ENCODE measurements around the gene LEMD1. TPM values are rescaled to one million over a fixed set of nuclear protein-coding genes. Genes with fewer than 3 reads are reported as not detected.
A peak's percentile ranks its signal among the peaks of the same experiment; 100 is the strongest.
"Not testable (repeated sequence)": the region's sequence is repeated elsewhere in the genome, so short reads cannot be mapped to it uniquely, and the experiment has no call there.

LEMD1 gene
- total RNA-seq, 1 experiment from 2014 or later: 7.1 TPM

DNA sequence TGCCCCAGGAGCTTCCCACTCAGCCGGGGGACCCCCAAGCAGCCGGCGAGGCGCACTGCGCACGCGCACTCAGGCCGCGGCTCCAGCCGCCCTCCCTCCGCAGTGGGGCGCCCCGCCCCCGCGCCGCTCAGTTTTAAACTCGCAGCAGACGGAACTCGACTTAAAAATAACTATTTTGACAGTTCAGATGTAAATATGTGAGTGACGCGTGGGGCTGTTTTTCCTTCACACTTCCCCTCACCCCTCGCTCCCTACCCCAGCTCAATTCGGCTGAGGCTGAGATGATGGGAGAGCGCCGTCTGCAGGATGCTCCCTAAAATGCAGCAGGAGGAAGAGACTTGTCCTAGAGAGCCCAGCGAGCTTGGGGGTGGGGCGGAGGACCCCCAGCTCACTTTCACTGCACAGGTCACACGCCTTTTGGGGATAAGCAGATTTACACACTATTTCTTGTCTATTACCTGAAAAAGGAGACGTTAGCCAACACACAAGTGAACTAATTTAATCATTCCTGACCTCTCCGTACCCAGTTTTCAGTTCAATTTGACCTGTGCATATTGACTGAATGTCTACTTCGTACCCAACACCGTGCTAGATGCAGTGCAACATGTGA lies 8.9 kb upstream of the LEMD1 start:
- DNase-seq (ENCODE audit: low spot score): no peak

DNA sequence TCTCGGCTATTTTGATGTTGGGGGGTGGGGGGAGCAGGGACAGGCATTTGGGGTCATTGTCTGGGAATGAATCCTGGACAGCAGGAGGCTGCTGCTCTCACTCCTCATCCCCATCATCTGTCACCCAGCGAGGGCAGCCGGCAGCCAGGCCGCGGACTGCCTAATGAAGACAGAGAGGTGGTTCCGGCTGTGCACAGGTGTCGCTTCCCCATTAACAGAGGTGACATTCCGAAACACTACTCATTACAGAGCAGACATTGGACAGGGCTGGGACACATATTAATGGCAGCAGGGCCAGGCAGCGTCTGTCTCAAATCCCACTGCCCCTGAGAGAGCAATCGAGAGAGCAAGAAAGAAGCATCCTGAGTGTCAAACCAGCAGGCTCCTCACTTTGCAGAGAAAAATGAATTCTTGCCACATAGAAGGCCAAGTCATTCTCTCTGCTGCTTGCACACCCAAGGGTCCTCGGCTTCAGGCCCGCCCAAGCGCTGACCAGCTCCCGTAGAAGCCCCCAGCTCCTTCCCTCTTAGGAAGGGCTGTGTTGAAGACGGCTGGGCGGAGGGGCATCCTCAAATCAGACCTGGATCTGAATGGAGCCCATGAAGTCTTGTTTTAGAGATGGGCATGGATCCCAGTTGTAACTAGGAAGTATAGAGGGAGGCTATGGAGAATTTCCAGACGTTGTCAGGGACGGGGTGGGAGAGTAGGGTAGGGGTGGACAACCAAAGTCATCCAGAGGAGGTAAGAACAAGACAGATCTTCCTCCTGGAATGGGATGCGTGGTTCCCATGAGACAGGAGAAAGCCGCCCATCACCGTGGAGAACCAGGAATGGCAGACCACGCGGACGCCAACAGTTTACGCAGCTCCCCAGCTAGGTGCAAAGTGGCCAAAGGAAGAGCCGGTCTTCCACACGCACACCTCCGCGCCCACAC lies 8.2 kb upstream of the LEMD1 start:
- DNase-seq (ENCODE audit: low spot score): no peak

DNA sequence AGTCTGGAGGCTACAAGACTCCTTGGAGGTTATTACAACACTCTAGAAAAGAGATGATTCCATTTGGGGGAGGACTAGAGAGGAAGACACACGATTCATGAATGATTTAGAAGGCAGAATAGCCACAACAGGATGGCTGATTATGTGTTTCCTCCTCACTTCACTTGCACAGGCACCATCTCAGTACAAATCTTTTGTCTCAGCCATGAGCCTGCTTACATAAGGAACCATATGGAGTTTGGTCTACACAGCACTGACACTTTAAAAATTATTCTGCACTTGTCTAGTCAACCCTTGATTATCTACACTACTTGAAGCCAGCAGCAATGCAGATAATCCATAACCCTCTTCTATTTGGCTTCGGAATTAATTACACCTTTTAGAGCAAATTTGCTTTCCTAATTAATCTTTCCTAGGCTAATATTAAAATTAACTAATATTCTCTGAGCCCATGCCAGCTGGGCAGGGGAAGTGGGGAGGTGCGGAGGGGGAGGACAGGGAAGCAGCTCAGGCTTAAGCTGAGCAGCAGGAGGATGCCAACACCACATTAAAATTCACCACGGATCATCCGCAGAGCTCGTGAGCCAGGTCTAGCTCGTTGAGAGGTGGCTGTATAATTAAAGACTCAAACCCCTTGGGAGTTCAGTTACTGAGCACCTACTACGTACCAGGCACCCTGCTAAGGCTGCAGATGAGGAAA lies 3.2 kb upstream of the LEMD1 start:
- no peak for DNase-seq (ENCODE audit: low spot score)

DNA sequence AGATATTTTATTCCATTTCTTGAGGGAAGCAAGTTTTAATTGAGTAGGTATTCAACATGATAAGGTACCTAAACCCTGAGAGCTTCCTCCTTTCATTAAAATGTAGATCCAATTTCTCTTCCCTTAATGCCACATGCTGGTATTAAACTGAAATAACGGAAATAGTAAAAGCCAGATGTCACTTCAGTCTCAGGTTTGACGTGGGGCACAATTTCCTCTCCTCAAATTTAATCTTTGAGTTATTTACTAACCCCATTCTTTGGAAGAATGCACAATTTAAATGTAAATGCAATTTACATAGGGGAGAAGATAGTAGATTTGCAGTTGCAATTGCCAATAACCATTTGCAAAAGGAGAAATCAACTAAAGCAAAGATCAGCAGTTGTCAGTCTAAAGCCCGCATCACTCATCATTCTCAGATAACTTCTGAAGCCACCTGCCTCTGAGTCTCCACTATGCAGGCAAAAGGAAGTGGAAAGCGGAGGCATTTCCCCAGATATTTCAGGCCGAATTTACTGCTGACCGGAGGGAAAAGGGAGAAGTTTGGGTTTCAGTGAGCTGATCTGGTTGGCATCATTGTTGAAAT lies 2.1 kb upstream of the LEMD1 start:
- no peak for DNase-seq (ENCODE audit: low spot score)

DNA sequence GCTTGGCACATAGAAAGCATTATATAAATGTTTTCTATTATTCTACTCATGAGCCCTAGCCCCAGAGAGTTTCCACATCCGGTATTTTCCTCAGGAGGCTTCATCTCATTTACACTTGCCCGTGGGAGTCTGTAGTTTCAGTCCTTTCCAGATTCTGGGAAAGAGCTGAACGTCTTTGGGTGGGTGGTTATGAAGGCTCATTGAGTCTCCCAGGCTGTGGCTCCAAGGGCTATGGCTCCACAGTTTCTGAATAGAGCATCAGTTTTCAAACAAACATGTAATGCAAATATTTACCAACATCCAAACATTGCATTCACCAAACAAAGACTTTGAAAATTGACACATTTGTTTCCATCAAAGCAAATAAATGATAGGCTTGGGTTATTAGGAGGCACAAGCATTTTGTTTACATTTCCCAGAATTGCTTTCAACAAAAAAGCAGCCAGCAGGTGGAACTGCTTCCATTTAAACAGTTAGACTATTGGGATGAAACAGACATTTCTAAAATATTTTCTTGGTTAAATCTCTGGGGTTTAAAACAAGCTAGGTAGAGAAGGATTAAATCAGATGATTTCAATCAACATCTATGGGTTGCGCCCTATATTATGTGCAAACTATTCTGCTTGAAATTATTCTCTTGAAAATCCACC lies 1.3 kb upstream of the LEMD1 start:
- DNase-seq (ENCODE audit: low spot score): no peak

DNA sequence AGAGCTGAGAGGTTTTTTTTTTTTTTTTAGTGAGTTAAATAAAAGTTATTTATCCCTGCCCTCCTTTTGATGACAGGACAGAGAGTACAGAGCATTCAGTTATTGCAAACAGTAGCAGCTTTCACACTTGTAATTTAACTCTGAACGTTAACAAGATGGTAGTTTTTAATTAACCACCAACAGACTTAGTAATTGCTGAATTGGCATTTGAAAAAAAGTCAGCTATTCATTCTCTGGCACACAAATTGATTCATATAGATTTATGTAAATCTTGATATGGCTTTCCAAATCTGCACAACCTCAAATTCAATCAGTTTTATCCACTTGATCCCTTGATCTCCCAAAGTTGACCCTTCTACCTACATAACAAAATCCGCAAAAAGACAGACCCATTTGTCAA lies 918 bp downstream of the LEMD1 start:
- no peak for DNase-seq (ENCODE audit: low spot score)

DNA sequence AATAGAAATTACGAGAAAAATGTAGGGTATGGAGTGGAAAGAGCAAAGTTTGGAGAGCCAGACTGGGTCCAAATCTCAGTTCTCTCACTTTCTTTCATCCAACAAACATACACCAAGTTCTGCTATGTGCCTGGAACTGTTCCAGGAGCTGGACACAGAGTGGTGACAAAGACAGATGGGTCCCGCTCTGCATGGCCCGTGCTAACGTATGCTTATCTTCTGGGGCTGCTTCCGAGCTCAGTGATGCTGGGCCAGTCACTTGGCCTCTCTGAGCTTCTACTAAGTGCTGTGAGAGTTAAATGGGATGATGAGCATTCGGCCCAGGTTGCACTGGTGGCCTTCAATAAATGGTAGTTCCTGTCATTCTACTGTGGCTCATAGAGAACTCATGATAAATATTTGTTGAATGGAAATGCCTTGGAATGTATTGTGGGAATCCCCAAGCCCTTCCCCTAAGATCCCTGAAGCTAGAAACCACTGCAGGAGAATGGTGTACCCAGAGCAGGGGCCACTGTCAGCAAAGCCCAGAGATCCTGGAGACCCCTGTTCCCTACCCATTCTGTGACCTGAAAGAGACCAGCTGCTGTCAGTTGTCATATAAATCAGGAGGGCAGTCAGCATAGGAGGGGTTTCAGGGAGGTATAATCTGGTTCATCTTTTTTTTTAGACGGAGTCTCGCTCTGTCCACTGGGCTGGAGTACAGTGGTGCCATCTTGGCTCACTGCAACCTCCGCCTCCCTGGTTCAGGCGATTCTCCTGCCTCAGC lies 3.8 kb downstream of the LEMD1 start:
- no peak for DNase-seq (ENCODE audit: low spot score)

DNA sequence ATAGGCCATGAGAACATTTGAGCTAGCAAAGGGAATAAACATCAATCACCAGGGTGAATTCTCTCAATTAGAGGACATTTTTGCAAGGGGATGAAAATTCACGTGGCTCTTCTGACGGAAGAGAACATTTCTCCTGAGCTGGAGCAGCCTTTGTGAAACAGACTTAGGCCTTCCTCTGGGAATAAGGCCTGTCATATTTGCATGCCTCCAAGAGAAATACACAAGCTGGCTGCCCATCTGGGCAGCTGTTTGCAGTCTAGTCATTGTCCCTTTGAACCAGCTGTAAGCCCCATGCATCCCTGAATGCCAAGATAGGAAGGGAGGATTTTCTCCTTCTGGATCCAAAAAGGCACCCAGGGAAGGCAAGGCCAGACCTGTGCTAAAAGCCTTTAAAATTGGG lies 5.5 kb downstream of the LEMD1 start:
- no peak for DNase-seq (ENCODE audit: low spot score)

DNA sequence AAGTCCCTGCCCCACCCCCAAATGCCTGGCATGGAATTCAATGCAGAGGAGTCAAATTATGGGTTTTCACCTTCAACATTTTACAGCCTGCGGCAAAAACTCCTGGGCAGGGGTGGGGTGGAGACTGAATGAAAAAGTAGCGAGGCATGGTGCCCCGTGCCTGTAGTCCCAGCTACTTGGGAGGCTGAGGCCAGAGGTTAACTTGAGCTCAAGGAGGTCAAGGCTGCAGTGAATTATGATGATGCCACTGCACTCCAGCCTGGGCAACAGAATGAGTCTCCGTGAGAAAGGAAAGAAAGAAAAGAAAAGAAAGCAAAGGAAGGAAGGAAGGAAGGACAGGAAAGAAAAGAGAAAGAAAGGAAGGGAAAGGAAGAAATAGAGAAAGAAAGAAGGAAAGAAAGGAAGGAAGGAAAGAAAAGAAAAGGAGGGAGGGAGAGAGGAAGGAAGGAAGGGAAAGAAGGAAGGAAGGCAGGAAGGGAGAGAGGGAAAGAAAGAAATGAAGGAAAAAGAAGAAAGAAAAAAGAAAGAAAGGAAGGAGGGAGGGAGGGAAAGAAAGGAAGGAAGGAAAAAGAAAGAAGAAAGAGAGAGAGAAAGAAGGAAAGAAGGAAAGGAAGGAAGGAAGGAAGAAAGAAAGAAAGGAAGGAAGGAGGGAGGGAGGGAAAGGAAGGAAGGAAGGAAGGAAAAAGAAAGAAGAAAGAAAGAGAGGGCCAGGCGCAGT lies 11.1 kb downstream of the LEMD1 start:
- DNase-seq (ENCODE audit: low spot score): no peak

DNA sequence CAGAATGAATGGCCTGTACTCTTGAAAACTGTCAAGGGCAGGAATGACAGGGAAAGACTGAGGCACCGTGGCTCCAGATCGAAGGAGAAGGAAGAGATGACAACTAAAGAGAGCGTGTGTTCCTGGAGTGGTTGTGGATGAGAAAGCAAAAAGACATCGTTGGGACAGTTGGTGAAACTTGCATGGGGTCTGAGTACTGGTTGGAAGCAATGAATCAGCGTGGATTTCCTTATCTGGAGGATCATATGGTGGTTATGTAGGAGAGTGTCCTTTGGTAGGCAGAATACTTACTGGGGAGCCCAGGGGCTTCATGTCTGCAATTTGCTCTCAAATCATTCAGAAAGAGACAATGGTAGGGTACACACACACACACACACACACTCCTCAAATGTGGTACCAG lies 13.9 kb downstream of the LEMD1 start:
- no peak for DNase-seq (ENCODE audit: low spot score)

DNA sequence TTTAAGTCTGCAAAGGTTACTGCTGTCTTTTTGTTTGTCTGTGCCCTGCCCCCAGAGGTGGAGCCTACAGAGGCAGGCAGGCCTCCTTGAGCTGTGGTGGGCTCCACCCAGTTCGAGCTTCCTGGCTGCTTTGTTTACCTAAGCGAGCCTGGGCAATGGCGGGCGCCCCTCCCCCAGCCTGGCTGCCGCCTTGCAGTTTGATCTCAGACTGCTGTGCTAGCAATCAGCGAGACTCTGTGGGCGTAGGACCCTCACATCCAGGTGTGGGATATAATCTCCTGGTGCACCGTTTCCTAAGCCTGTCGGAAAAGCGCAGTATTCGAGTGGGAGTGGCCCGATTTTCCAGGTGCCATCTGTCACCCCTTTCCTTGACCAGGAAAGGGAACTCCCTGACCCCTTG lies 15.6 kb downstream of the LEMD1 start:
- DNase-seq (ENCODE audit: low spot score): not testable (repeated sequence)

DNA sequence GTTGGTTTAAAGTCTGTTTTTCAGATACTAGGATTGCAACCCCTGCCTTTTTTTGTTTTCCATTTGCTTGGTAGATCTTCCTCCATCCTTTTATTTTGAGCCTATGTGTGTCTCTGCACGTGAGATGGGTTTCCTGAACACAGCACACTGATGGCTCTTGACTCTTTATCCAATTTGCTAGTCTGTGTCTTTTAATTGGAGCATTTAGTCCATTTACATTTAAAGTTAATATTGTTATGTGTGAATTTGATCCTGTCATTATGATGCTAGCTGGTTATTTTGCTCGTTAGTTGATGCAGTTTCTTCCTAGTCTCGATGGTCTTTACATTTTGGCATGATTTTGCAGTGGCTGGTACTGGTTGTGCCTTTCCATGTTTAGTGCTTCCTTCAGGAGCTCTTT lies 17.4 kb downstream of the LEMD1 start:
- not testable (repeated sequence) for DNase-seq (ENCODE audit: low spot score)

DNA sequence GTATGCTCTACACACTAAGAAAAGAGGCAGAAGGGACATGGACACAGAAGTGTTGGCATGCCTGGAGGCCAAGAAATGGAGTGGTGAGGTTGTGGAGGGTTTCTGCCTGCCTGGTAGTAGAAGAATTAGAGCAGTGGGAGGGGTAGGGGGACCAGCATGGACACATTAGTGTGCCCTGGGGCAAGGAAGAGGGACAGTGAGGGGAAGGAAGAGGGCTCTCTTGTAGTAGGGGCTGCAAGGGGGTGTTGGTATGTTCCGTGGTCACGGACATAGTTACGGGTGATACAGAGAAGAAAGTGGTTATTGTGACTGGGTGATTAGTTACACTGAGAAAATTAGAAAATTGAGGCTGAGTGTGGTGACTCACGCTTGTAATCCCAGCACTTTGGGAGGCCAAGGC lies 23.3 kb downstream of the LEMD1 start:
- DNase-seq (ENCODE audit: low spot score): no peak

DNA sequence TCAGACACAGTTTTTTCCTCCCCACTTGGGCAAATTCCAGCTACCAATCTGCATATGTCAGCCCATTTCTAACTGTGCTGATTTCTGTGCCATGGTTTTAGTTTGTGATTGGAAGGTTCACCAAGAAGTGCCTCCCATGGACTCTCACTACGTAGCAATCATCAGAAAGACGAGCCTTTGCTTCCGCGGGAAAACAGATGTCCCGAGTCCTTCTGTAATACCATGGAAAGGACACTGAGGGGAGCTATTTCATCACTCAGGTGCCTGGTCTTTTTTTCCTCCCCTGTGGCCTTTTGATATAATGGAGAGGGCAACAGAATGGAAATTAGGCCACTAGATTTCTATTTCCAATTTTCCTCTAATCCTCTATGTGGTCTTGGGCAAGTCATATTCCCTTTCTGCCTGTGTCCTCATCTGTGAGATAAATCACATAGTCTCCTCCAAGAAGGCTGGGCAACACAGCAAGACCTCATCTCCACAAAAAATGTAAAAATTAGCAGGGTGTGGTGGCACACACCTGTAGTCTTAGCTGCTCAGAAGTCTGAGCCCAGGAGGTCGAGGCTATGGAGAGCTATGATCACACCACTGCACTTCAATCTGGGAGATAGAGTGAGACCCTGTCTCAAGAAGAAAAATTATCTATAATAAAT lies 24.8 kb downstream of the LEMD1 start:
- peak; percentile 75 for DNase-seq (ENCODE audit: low spot score)

DNA sequence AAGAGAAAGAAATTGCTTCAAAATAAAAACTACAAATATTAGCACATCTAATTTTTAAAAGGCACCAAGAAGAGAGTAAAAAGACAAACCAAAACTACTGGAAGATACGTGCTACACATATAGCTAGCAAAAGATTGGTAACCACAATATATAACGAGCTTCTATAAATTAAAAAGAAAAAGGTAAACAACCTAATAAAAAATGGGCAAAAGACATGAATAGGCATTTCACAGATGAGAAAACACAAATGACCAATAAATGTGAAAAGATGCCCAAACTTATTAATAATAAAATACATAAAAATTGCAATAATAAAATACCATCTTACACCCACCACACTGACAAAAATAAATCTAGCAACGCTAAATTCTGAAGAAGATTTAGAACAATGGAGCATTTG lies 26.2 kb downstream of the LEMD1 start:
- DNase-seq (ENCODE audit: low spot score): no peak

DNA sequence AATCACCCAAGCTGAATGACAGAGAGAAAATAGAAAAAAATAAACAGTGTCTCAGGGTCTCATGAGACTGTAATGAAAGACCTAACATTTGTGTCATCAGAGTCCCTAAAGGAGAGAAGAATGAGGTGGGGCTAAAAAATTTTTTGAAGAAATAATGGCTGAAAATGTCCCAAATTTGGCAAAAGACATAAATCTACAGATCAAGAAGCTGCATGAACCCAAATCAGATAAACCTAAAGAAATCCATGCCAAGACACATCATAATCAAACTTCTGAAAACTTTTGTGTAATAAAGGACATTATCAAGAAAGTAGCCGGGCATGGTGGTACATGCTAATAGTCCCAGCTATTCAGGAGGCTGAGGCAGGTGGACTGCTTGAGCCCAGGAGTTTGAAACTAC lies 29.2 kb downstream of the LEMD1 start:
- no peak for DNase-seq (ENCODE audit: low spot score)

DNA sequence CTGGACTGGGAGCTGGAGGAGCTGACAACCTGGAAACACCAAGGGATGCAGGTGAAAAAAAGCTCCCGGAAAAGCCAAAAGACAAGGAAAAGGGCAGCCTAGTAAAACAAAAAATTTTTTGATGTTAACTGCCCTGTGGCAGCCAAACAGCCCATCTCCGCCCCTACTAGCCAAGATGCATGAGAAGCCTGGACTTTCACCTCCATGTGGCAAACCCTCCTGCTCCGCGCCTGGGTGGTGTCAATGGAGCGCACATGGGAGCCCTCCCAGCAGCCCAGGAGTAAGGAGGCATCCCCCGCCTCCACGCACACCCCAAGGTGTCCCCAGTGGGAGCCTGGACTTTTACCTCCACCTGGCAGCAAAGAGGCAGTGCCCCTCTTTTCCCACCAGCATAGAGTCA lies 30.5 kb downstream of the LEMD1 start:
- no peak for DNase-seq (ENCODE audit: low spot score)

DNA sequence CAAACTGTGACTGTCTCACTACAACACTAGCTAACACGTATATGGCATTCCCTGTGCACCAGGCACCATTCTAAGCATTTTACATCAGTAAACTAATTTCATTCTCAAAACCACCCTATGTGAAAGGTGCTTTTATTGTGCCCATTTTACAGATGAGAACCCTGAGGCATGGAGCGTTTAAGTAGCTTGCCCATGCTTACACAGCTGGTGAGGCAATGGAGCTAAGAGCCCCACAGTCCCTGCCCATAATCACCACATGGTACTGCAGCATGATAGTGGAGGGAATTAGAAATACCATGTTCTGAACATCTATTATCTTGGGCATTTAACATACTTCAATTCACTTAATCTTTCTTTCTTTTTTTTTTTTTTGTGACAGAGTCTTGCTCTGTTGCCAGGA lies 34.0 kb downstream of the LEMD1 start:
- no peak for DNase-seq (ENCODE audit: low spot score)

DNA sequence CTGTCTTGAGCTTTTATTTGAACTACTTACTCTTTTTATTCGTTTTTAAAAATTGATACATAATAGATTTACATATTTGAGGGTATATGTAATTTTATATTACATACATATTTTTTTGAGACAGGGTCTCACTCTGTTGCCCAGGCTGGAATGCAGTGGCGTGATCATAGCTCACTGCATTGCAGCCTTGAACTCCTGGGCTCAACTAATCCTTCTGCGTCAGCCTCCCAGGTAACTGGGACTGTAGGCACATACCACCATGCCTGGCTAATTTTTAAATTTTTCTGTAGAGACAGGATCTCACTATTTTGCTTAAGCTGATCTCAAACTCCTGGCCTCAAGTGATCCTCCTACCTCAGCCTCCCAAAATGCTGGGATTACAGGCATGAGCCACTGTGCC lies 38.9 kb downstream of the LEMD1 start:
- not testable (repeated sequence) for DNase-seq (ENCODE audit: low spot score)

DNA sequence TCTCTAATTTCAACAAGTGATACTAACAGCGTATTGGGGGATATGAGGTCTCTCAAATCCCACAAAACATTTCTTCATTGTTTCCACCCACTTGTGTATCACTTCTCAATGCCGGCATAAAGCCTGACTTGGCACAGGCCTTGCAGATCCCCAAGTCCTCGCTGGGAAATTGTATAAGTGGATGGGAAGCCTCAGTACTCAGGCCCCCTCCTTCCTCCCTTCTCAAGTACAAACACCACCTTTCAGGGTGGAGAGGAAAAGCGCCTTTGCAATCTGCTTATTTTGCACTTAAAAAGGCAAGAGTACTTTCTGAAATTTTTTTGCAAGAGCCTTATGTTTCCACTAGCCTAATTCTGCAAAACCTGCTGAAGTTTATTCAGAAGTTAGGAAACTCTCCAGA lies 39.3 kb downstream of the LEMD1 start:
- DNase-seq (ENCODE audit: low spot score): no peak
